NB4 (cell line): Measurements from ENCODE around the gene CALCR.

Experiments
- DNase-seq: peaks from one replicate; pipeline ENCODE4 v3.0.0; 2010; ENCODE audit warnings: low read depth
- H3K4me3 ChIP-seq: one replicate; pipeline ENCODE4 v1.5.1; 2011; ENCODE audit warnings: mild to moderate bottlenecking, low read depth, low read length, moderate library complexity
- CTCF ChIP-seq: IDR thresholded peaks from one replicate; pipeline ENCODE4 v1.5.1; 2012; ENCODE audit warnings: low read depth, low read length
- MAX ChIP-seq: IDR thresholded peaks from 2 replicates; pipeline ENCODE4 v1.6.1; 2011; ENCODE audit warnings: low read depth, low read length
- MYC ChIP-seq: IDR thresholded peaks from 2 replicates; pipeline ENCODE4 v1.6.1; 2011; ENCODE audit warnings: low read depth, low read length
- POLR2A ChIP-seq: IDR thresholded peaks from 2 replicates; pipeline ENCODE4 v1.6.1; 2011; ENCODE audit warnings: mild to moderate bottlenecking; ENCODE audit not compliant: insufficient read length; ENCODE audit errors: extremely low read depth

The CALCR gene

DNA sequence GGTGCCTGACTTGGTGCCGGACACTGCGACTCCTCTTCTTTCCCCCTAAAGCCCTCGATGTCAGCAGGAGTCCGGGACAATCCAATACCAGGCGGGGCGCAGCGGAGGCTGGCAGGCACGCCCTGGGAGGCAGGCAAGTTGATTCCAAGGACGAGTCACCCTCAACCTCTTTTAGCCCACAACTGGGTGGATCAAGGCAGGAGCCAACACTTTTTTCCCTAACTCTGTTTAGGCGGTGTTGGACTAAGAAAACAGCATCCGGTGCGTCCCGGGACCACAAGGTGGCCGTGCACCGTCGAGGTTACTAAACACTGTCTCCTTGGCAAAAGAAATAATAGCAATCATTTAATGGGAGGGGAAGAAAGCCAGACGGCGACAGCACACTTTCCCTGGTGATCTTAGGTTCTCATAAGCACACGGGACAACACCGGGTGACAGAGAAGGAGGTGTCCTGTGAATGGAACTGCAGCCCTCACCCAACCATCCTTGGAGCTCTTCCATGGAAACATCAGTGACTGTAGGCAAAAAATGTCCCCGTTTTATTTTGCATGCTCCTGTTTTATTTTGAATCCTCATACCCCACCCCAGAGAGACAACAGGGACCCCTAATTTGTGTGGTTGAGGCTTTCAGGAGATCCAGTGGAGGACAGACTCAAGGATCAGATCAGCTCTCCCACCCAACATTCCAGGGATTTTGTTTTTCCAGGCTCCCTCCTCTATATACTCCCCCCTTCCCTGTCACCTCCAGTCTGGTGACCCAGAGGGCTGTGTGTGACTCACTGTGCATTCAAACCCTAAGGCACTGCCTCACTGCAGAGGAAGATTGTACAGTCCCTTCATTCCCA lies 1.3 kb upstream of the CALCR start:
- no peak for DNase-seq
- no peak for TF ChIP-seq MAX
- TF ChIP-seq POLR2A, result no peak
- TF ChIP-seq MYC, result no peak
- no peak for TF ChIP-seq CTCF
- H3K4me3 ChIP-seq, result no peak overlapping the region

GRCh38 chr7:93574269-93574645 lies 267 bp downstream of the CALCR start:
- no peak for DNase-seq
- no peak for TF ChIP-seq CTCF
- TF ChIP-seq MYC, result no peak
- no peak for TF ChIP-seq MAX
- TF ChIP-seq POLR2A, result no peak
- H3K4me3 ChIP-seq, result no peak overlapping the region

- TF ChIP-seq CTCF, result no peak
- no peak for TF ChIP-seq MAX
- no peak for DNase-seq
- no peak overlapping the region for H3K4me3 ChIP-seq
Measured at GRCh38 chr7:93569189-93569588, 5.3 kb downstream of the CALCR start.

DNA sequence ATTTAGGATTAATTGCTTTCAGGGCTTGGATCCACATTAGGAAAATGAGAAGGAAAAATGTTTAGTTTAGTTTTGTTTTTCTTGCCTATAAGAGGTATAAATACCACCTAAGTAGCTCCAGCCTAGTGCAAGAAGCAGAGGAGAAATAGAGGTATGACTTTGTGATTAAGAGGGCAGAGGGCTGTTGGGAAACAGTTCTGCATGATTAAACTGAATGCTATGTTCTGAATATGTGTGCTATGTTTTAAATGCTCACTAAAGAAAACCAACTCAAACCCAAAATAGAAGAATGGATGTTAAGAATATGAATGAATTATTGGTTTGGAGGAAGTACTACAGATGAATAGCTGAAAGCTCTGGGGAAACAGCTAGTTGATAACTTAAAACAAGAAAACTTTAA lies 7.6 kb downstream of the CALCR start:
- H3K4me3 ChIP-seq, result no peak overlapping the region
- DNase-seq, result no peak
- TF ChIP-seq MYC (no peak), POLR2A (no peak), MAX (no peak), CTCF (no peak)

- DNase-seq, result no peak
- no peak for TF ChIP-seq MAX
- TF ChIP-seq MYC, result no peak
- TF ChIP-seq POLR2A, result no peak
- TF ChIP-seq CTCF, result no peak
- no peak overlapping the region for H3K4me3 ChIP-seq
Measured at GRCh38 chr7:93563584-93563983, 10.9 kb downstream of the CALCR start.

GRCh38 chr7:93562936-93563335 lies 11.6 kb downstream of the CALCR start:
- TF ChIP-seq POLR2A, result no peak
- TF ChIP-seq CTCF, result no peak
- no peak for TF ChIP-seq MYC
- TF ChIP-seq MAX, result no peak
- no peak for DNase-seq
- no peak overlapping the region for H3K4me3 ChIP-seq
